ENCODE results near the gene WDR5B.
A peak's percentile ranks its signal among the peaks of the same experiment; 100 is the strongest.
"Not testable (repeated sequence)": the region's sequence is repeated elsewhere in the genome, so short reads cannot be mapped to it uniquely, and the experiment has no call there.

Gene WDR5B

GRCh38 chr3:122407946-122408345 lies 7.9 kb downstream of the WDR5B start:
- no peak for DNase-seq

DNA sequence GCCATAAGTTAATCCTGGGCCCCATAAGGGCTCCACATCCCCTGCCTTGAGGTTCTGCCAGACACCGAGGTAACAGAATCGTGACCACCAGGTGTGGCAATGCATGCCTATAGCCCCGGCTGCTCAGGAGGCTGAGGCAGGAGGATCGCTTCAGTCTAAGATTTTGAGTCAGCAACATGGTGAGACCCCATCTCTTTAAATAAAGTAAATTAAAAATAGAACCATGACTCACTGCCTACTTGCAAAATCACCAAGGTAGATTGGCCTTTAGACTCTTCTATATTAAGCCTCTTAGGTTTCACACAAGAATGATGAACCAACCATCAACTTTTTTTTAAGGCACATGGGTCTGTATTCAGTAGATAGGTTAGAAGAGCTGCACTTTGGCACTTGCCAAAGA lies 9.7 kb downstream of the WDR5B start:
- DNase-seq, result no peak

- no peak for DNase-seq
These were observed 10.8 kb downstream of the WDR5B start for GRCh38 chr3:122405015-122405414.

DNA sequence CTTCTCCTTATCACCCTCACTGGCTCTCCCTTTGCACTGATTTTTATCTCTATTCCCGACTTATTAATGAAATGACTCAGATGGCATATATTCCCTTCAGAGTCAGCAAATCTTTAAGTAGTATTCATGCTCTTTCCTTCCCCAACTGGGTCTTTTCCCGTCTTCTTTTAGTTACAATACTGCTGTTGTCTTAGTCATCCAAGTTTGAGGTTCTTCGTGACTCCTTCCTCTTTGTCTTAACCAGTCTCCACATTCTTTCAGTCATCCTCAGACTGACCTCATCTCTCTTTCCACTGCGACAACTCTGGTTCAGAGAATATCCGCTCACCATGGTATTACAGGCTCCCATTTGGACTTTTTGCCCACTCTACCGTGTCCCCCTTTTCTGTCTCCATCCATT lies 12.4 kb downstream of the WDR5B start:
- DNase-seq, result no peak

DNA sequence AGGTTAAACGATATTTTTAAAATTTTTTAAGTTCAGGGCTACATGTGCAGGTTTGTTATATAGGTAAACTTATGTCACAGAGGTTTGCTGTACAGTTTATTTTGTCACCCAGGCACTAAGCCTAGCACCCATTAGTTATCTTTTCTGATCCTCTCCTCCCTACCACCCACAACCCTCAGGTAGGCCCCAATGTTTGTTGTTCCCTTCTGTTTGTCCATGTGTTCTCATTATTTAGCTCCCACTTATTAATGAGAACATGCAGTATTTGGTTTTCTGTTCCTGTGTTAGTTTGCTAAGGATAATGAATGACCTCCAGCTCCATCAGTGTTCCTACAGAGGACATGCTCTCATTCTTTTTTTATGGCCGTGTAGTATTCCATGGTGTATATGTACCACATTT lies 16.9 kb downstream of the WDR5B start:
- no peak for DNase-seq

DNA sequence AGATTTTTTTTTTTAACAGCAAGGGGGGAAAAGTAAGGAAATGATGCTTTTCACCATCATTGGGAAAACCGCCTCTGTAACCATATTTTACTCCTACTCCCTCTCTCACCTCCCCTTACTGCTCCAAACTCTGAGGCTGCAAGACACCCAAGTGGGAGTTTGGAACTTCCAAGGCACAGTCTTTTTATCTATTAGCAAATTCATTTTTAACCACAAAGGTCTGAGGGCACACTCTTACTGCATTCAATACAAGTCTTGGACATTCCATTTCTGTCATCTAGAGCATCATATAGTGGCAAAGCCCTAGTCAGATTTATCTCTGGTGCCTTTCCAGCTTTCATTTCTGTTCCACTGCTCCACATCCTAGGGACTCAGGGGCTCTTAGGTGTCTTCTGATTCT lies 18.7 kb downstream of the WDR5B start:
- DNase-seq, result no peak

GRCh38 chr3:122396511-122396910 lies 19.4 kb downstream of the WDR5B start:
- DNase-seq, result no peak

GRCh38 chr3:122395582-122395981 lies 20.3 kb downstream of the WDR5B start:
- DNase-seq, result no peak

DNA sequence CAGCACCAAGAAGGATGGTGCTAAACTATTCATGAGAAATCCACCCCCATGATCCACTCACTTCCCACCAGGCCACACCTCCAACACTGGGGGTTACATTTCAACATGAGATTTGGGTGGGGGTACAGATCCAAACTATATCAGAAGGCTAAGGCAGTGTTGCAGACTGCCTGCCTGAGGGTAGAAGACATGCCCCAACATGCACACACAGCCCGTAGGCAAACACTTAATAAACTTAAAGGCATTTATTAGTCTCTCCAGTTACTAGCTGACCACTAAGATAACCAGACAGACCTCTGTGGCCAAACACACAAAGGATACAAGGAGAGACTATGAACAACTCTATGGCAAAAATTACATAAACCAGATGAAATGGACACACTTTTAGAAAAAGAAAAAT lies 21.7 kb downstream of the WDR5B start:
- no peak for DNase-seq

DNA sequence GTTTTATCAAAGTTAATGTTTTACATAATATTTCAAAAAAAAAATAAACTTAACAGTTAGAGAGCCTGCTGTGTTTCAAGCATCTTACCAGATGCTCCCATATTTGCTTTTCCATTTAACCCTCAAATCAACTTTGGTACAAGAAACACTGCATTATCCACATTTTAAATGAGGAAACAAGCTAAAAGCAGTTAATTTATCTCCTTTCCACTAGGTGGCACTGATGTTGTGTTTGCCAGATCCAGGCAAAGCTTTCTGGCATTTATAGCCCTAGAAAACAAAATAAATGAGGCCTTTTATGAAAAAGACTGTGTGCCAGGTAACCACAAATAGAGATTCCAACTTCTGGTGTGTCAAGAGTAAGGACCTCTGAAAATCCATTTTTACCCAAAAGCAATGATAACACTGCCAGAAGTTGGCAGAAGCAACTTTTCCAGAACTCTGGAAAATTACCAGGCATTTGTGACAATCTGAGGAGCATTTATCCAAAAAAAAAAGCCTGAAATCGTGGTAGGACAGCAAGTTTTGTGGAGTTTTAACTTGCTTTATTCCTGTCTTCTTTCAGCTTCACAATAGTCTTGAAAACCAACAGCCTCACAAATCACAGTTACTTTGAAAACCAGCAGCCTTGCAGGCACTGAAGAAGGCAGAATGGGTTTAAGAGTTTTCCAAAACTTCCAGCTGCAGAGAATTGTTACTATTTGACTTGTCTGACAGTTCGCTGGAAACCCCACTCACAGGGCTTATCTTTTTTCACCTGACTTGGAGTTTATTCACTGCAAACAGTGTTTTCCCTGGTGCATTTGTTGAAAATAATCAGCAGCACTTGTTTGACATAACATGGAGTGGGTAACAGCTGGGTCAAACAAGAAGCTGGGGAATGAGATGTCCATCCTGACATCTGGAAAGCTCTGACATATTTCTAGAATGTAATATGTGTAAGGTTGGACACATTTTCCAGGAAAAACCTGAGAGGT lies 22.7 kb downstream of the WDR5B start:
- peak in 1 of 2 donors; percentile 54 for DNase-seq

GRCh38 chr3:122391681-122392446 lies 24.0 kb downstream of the WDR5B start:
- DNase-seq, result no peak

DNA sequence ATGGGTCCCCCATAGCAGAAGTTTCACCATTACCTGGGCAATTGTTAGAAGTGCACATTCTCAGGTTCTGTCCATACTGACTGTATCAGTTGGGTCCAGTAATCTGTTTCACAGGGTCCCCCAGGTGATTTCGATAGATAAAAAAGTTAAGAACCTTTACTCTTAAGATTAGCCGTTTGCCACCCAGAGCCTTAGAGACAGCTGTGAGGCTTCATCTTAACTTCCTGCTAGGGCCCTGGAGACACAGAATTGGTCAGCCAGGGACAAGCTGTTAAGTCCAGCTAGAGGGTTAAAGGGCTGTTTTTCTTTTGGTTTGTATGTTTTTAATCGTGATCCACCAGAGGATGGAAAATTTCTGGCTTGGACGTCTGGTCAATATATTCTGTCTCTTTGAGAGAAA lies 25.2 kb downstream of the WDR5B start:
- no peak for DNase-seq

- DNase-seq, result no peak
These were observed 26.0 kb downstream of the WDR5B start for GRCh38 chr3:122389892-122390291.

GRCh38 chr3:122389197-122389596 lies 26.7 kb downstream of the WDR5B start:
- DNase-seq, result no peak

DNA sequence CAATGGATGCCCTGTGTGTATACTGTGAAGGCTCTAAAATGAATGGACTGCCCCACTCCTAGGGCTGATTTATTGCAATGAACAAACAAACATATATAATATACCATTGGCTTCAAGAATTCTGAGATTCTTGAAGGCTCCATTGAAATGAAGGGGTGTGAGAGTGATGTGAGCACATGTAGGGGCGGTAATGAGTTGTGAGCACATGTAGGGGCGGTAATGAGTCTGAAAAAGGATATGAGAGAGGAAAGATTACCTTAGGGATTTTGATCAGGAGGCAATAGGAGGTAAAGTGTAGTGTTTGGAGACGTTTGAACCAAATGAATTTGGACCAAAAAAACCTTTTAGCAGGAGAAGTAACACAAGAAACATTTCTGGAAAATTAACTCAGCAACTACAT lies 28.2 kb downstream of the WDR5B start:
- DNase-seq, result no peak

GRCh38 chr3:122383771-122384697 lies 31.8 kb downstream of the WDR5B start, which contains the start of gene FAM162A:
Gene FAM162A (plus strand): TSS chr3:122384182. CDS start chr3:122384266, 84 bp downstream.
- DNase-seq, result peak; percentile 91 to 92

GRCh38 chr3:122382888-122383666 lies 32.8 kb downstream of the WDR5B start, which contains the start of gene MIX23:
Gene MIX23 (minus strand): TSS chr3:122383231. CDS start chr3:122383224, 7 bp downstream.
- DNase-seq, result peak; percentile 81 to 84

- no peak for DNase-seq
These were observed 37.9 kb downstream of the WDR5B start for GRCh38 chr3:122377975-122378374.

DNA sequence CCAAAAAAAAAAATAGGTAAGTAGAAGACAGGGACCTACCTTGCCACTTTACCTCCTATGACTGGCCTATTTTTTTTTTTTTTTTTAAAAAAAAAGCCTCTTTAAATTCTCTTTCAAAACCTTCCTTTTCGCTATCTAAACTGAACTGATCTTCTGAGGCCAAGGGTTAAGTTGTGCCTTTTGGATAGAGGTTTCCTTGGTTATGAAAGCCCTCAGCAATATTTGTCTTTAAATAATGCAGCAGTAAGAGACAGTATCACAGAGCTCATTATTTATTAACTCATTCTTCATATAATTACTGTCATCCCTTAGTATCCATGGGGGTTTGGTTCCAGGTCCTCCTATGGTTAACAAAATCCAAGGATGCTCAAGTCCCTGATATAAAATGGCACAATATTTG lies 41.8 kb downstream of the WDR5B start:
- no peak for DNase-seq

DNA sequence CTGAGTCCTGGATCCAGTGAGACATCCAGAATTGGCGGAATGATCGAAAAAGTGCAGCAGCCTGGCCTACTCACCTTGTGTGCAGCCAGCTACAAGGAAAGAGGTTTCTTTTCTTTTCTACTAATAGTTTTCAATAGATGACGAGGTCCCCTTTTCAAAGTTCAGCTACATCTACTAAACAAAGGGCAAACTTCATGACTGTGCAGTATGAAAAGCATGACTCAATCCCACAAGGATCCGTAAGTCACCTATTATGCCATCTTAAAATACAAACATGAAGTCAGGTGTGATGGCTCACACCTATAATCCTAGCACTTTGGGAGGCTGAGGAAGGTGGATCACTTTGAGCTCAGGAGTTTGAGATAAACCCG lies 49.5 kb downstream of the WDR5B start:
- no peak for DNase-seq

GRCh38 chr3:122365582-122366378 lies 50.1 kb downstream of the WDR5B start:
- DNase-seq, result not testable (repeated sequence)
